C4-2B (cell line): Measurements from ENCODE around the gene ARHGAP26.

Experiments used
- ZFX ChIP-seq: fragments of 450-650 bp; IDR thresholded peaks from 2 replicates; pipeline ENCODE4 v1.6.1; 2017
- TF ChIP-seq, protein P1 (sequence below): fragments of 450-650 bp; conservative IDR thresholded peaks from 2 replicates; pipeline ENCODE4 v1.5.1; 2017; ENCODE audit warnings: mild to moderate bottlenecking

DNA sequence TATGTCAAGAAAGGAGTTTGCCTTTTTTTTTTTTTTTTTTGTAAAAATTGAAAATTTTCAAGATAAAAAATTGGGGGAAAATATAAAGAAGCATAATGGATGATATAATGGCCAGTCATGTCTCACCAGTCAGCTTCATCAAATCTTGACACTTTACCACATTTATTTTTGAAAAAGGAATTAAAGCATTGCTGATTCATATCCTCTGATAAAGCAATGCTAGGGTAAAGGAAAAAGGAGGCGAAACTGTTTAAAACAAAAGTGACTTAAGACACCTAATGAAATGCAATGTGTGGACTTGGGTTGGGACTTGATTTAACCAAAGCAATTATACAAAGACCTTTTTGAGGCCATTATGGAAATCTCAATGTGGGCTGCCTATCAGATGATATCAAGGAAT lies 208.5 kb downstream of the ARHGAP26 start:
- TF ChIP-seq, protein P1, sequence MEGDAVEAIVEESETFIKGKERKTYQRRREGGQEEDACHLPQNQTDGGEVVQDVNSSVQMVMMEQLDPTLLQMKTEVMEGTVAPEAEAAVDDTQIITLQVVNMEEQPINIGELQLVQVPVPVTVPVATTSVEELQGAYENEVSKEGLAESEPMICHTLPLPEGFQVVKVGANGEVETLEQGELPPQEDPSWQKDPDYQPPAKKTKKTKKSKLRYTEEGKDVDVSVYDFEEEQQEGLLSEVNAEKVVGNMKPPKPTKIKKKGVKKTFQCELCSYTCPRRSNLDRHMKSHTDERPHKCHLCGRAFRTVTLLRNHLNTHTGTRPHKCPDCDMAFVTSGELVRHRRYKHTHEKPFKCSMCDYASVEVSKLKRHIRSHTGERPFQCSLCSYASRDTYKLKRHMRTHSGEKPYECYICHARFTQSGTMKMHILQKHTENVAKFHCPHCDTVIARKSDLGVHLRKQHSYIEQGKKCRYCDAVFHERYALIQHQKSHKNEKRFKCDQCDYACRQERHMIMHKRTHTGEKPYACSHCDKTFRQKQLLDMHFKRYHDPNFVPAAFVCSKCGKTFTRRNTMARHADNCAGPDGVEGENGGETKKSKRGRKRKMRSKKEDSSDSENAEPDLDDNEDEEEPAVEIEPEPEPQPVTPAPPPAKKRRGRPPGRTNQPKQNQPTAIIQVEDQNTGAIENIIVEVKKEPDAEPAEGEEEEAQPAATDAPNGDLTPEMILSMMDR, result no peak
- no peak for TF ChIP-seq ZFX
